HFFc6 (cell line): ENCODE measurements around the gene FCRLB. TPM values are rescaled to one million over a fixed set of nuclear protein-coding genes. Genes with fewer than 3 reads are reported as not detected.
A peak's percentile ranks its signal among the peaks of the same experiment; 100 is the strongest.

Experiments
- DNase-seq: peaks from one replicate; pipeline ENCODE4 v3.0.0-alpha.2; 2018
- H3K27ac Mint-ChIP-seq: 2 replicates; pipeline ENCODE4 v1.8.0; 2020; ENCODE audit warnings: mild to moderate bottlenecking, mixed read lengths
- H3K27me3 Mint-ChIP-seq: 2 replicates; pipeline ENCODE4 v1.8.0; 2021; ENCODE audit warnings: mild to moderate bottlenecking, moderate library complexity, mixed read lengths; ENCODE audit not compliant: insufficient read depth
- H3K36me3 Mint-ChIP-seq: 2 replicates; pipeline ENCODE4 v1.8.0; 2021; ENCODE audit warnings: low read depth, mixed read lengths
- H3K4me1 Mint-ChIP-seq: 2 replicates; pipeline ENCODE4 v1.8.0; 2020; ENCODE audit warnings: low read depth, mixed read lengths
- H3K4me3 Mint-ChIP-seq: 2 replicates; pipeline ENCODE4 v1.8.0; 2020; ENCODE audit warnings: mild to moderate bottlenecking, moderate library complexity, mixed read lengths
- H3K9me3 Mint-ChIP-seq: 2 replicates; pipeline ENCODE4 v1.8.0; 2020; ENCODE audit warnings: mild to moderate bottlenecking, mixed read lengths
- CTCF ChIP-seq: fragments of 200-600 bp; sonication (generic); IDR thresholded peaks from 2 replicates; pipeline ENCODE4 v1.5.0; 2021; ENCODE audit warnings: antibody characterized with exemption, mild to moderate bottlenecking
- total RNA-seq, 6 experiments: library from RNA; stranded (reverse); fragmentation: NEBNext Ultra II Directional; extraction: Animal tissue kit (Norgen Biotek cat#: 25700); gene quantifications; 2 replicates in 1 of 6; 3 replicates in 5 of 6; pipeline ENCODE4 v1.2.3, GENCODE V29; 2021

Gene FCRLB
- total RNA-seq, 6 experiments from 2014 or later = 3.3 to 5.1 (median 3.7) TPM

GRCh38 chr1:161731981-161732718 is 10.8 kb downstream of the FCRLB start:
- DNase-seq = no peak
- no peaks in the 10 kb centered on the region for H3K27me3 Mint-ChIP-seq
- peaks cover 98% of the 10 kb centered on the region for H3K4me1 Mint-ChIP-seq
- TF ChIP-seq CTCF = no peak
- H3K9me3 Mint-ChIP-seq = no peaks in the 10 kb centered on the region
- H3K36me3 Mint-ChIP-seq = no peaks in the 10 kb centered on the region
- H3K27ac Mint-ChIP-seq = peak overlapping the region; percentile 83
- no peak overlapping the region for H3K4me3 Mint-ChIP-seq

- no peaks in the 10 kb centered on the region for H3K9me3 Mint-ChIP-seq
- no peaks in the 10 kb centered on the region for H3K36me3 Mint-ChIP-seq
- TF ChIP-seq CTCF = no peak
- H3K4me3 Mint-ChIP-seq = no peak overlapping the region
- H3K4me1 Mint-ChIP-seq = peaks cover 98% of the 10 kb centered on the region
- no peaks in the 10 kb centered on the region for H3K27me3 Mint-ChIP-seq
- peak overlapping the region; percentile 83 for H3K27ac Mint-ChIP-seq
- peak; percentile 93 for DNase-seq
These were observed 12.2 kb downstream of the FCRLB start for GRCh38 chr1:161733526-161733925.

DNA sequence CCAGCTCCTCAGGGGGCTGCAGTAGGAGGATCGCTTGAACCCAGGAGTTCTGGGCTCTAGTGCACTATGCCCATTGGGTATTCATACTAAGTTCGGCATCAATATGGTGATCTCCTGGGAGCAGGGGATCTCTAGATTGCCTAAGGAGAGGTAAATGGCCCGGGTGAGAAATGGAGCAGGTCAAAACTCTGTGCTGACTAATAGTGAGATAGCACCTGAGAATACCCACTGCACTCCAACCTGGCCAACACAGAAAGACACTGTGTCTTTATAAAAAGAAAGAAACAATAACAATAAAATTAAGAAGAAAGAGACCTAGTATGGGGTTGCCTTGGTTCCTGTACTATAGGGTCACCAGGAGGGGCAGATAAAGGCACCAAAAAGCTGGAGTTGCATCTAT is 14.5 kb downstream of the FCRLB start:
- peaks cover 80% of the 10 kb centered on the region for H3K4me1 Mint-ChIP-seq
- peak overlapping the region; percentile 72; the same call in 1 of the 2 replicates for H3K4me3 Mint-ChIP-seq
- H3K36me3 Mint-ChIP-seq = no peaks in the 10 kb centered on the region
- peak overlapping the region; percentile 80 for H3K27ac Mint-ChIP-seq
- H3K27me3 Mint-ChIP-seq = no peaks in the 10 kb centered on the region
- no peak for TF ChIP-seq CTCF
- H3K9me3 Mint-ChIP-seq = no peaks in the 10 kb centered on the region
- no peak for DNase-seq

DNA sequence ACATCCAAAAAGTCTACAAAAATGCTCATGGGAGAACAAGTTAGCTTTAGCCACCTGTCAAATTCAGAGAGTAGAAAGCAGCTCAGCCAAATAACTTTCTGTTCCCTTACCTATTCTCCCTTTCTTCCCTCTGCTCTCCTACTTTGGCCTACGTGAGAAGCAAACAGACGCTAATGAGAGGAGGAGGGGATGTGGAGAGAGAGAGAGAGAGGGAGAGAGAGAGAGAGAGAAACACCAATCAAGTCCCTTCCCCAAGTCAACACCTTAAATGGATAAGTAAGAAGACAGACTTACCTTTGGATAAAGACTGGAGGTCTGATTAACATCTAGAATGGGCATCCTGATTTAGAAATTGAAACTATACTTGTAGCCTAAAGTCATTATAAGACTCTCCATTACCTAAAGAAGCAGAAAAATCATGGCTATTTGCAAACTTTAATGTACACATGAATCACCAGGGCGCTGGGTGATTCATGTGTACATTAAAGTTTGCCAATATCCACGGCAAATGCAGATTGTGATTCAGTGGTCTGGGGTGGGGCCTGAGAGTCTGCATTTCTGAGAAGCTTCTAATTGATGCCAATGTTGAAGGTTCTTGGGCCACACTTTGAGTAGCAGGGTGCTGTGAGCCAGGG is 15.1 kb downstream of the FCRLB start:
- Mint-ChIP-seq H3K4me3 (peak overlapping the region; percentile 72), H3K4me1 (peaks cover 78% of the 10 kb centered on the region), H3K36me3 (no peaks in the 10 kb centered on the region), H3K27ac (peak overlapping the region; percentile 80), H3K27me3 (no peaks in the 10 kb centered on the region), H3K9me3 (no peaks in the 10 kb centered on the region)
- DNase-seq = no peak
- no peak for TF ChIP-seq CTCF

DNA sequence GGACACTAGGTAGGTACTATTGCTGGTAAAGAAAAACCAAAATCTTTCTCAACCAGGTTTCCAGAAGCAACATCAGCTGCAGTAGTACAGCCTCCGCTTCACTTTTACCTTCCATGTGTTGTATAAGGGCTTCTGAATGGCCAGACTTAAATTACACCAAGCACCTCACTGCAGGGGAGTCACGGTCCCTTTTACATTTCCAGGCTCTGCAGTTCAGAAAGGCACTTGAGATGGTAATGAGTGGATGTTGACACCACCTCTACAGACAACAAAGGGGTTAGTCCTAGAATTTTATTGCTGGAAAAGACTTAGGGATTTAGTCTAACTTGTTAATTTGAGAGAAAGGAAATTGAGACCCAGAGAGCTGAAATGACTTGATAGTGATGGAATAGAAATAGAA is 16.3 kb downstream of the FCRLB start:
- H3K9me3 Mint-ChIP-seq = no peaks in the 10 kb centered on the region
- H3K27me3 Mint-ChIP-seq = no peaks in the 10 kb centered on the region
- no peaks in the 10 kb centered on the region for H3K36me3 Mint-ChIP-seq

More for the DNA sequence above, 16.3 kb downstream of the FCRLB start:
- TF ChIP-seq CTCF = no peak
- no peak for DNase-seq
- H3K4me3 Mint-ChIP-seq = no peak overlapping the region
- H3K27ac Mint-ChIP-seq = peak overlapping the region; percentile 33
- H3K4me1 Mint-ChIP-seq = peaks cover 69% of the 10 kb centered on the region
